PC-3 (cell line): ENCODE data around the gene EXOC2. TPM values are rescaled to one million over a fixed set of nuclear protein-coding genes. Genes with fewer than 3 reads are reported as not detected.

Source experiments
- ATAC-seq: fragments of 200-7000 bp; cut with Tn5 transposase; 2 replicates; pipeline ENCODE4 v1.9.1; 2020; ENCODE audit warnings: mild to moderate bottlenecking, moderate library complexity
- BruUV-seq: library from RNA; stranded (reverse); fragments of 400-500 nt; replicated peaks from 2 replicates; lab custom pipeline; 2021; lab: Mats Ljungman, UMichigan
- CTCF ChIA-PET: fragments of 300-600 bp; sonication (Branson Sonifier 250); formaldehyde crosslinking; loops from one replicate; lab custom pipeline; 2022; ENCODE audit warnings: antibody characterized with exemption; lab: Charles Lee
- POLR2A ChIA-PET: fragments of 300-600 bp; sonication (Branson Sonifier 250); formaldehyde crosslinking; loops from one replicate; lab custom pipeline; 2022; ENCODE audit warnings: antibody characterized with exemption; ENCODE audit not compliant: unreplicated experiment; lab: Charles Lee
- DNase-seq: peaks from one replicate; pipeline ENCODE4 v3.0.0-alpha.2; 2015
- H2AFZ ChIP-seq: fragments of 300-600 bp; sonication (generic); 2 replicates; pipeline ENCODE4 v1.6.0; 2016; ENCODE audit warnings: antibody characterized with exemption, low read length
- H3F3A ChIP-seq: fragments of 300-600 bp; sonication (generic); one replicate; pipeline ENCODE4 v1.6.0; 2017; ENCODE audit warnings: antibody characterized with exemption, low read length, control low read depth, mild to moderate bottlenecking; ENCODE audit not compliant: unreplicated experiment
- H3K27ac ChIP-seq: fragments of 300-600 bp; sonication (generic); 2 replicates; pipeline ENCODE4 v1.5.1; 2016; ENCODE audit warnings: mild to moderate bottlenecking, low read length
- H3K27me3 ChIP-seq: fragments of 300-600 bp; sonication (generic); 2 replicates; pipeline ENCODE4 v1.6.1; 2016; ENCODE audit warnings: low read length, mixed read lengths
- H3K36me3 ChIP-seq: fragments of 300-600 bp; sonication (generic); 2 replicates; pipeline ENCODE4 v1.6.1; 2016; ENCODE audit warnings: low read depth, mixed run types, low read length, mixed read lengths
- H3K4me1 ChIP-seq: fragments of 300-600 bp; sonication (generic); 2 replicates; pipeline ENCODE4 v1.5.1; 2016; ENCODE audit warnings: low read length; ENCODE audit not compliant: insufficient read depth
- H3K4me2 ChIP-seq: fragments of 300-600 bp; sonication (generic); 2 replicates; pipeline ENCODE4 v1.6.0; 2016; ENCODE audit warnings: low read length
- H3K4me3 ChIP-seq: fragments of 300-600 bp; sonication (generic); 2 replicates; pipeline ENCODE4 v1.5.1; 2016; ENCODE audit warnings: mild to moderate bottlenecking, low read length, mixed read lengths
- H3K79me2 ChIP-seq: fragments of 300-600 bp; sonication (generic); 2 replicates; pipeline ENCODE4 v1.6.1; 2017; ENCODE audit warnings: low read length, mixed read lengths
- H3K9ac ChIP-seq: fragments of 300-600 bp; sonication (generic); 2 replicates; pipeline ENCODE4 v1.6.0; 2016; ENCODE audit warnings: mild to moderate bottlenecking, low read length
- H3K9me2 ChIP-seq: fragments of 300-600 bp; sonication (generic); replicated peaks from 2 replicates; pipeline ENCODE4 v1.6.1; 2016; ENCODE audit warnings: mixed run types, low read length, mixed read lengths
- H3K9me3 ChIP-seq: fragments of 300-600 bp; sonication (generic); 2 replicates; pipeline ENCODE4 v1.6.1; 2016; ENCODE audit warnings: low read length, mixed read lengths
- H4K20me1 ChIP-seq: fragments of 300-600 bp; sonication (generic); 2 replicates; pipeline ENCODE4 v1.6.1; 2016; ENCODE audit warnings: low read length, mixed read lengths
- CTCF ChIP-seq: fragments of 300-600 bp; sonication (generic); conservative IDR thresholded peaks from 2 replicates; pipeline ENCODE4 v1.5.1; 2017; ENCODE audit warnings: antibody characterized with exemption, low read depth, mild to moderate bottlenecking, low read length
- EZH2 ChIP-seq: fragments of 300-600 bp; sonication (generic); IDR thresholded peaks from one replicate; pipeline ENCODE4 v1.6.1; 2017; ENCODE audit warnings: antibody characterized with exemption, mild to moderate bottlenecking, low read length; ENCODE audit not compliant: unreplicated experiment
- EZH2phosphoT487 ChIP-seq: fragments of 300-600 bp; sonication (generic); IDR thresholded peaks from 2 replicates; pipeline ENCODE4 v1.6.1; 2018; ENCODE audit warnings: mild to moderate bottlenecking, antibody characterized with exemption, low read length, borderline replicate concordance
- intact Hi-C: fragments of 100-400 bp; cut with micrococcal nuclease; formaldehyde crosslinking; loops from 2 replicates; pipeline ENCODE4 v1.9.0; 2023
- total RNA-seq: library from RNA; depleted of rRNA; stranded (reverse); fragments of >200 nt; gene quantifications from 2 replicates; pipeline ENCODE4 v1.2.3, GENCODE V29; 2014

EXOC2 gene
- total RNA-seq, 1 experiment from 2014 or later, result 27.7 TPM

DNA sequence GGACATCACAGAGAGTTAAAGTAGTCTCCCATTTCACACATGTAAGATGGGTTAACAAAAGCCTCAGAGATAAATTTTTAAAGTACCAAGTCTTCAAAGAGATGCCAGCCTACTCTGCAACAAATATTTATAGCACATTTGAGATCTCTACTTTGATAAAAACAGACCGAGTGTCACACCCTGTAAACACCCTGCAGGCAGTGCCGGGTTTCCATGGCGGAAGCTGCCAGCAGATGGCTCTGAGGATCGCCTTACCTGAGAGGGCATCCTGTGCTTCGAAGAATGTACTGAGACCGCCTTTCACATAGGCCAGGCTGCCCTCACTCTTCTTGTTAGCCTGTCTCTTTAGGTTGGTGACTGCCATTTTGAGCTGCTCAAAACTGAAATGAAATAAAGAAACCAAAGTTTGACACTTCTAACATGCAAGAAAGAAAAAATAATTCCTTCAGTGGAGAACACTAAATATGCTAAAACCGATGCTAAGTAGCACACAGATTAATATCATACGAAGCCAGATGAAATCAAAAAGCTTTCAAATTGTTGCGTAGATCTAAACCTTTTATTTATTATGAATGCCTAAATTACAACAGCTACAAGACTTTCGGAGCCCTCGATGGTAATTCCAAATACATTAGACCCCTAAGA is 75.4 kb downstream of the EXOC2 start:
- BruUV-seq, result no TSS peak

DNA sequence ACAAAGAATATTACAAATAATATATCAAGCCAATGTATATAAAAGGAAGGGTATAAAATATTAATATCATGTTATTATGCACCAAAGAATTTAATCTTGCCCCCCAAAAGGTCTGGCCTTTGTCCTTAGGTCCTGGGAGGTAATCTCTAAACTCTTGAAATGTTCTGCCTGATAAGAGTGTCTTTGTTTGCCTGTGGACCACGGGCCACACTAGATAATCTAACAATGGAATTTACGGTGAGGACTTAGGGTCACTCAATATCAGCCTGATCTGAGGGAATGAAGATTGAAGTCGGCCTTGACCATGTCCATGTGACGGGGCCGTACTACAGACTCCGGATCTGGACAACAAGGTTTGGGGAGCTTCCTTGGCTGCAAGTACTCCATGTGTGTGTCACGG is 79.0 kb downstream of the EXOC2 start:
- no peak overlapping the region for H3K27ac ChIP-seq
- H3K4me2 ChIP-seq, result no peak overlapping the region
- no peaks in the 10 kb centered on the region for H3F3A ChIP-seq
- intact Hi-C loops, result no loop called here
- ChIA-PET POLR2A (no interaction called here), CTCF (no interaction called here)
- no peaks in the 10 kb centered on the region for H3K79me2 ChIP-seq
- DNase-seq (no peak), ATAC-seq (no peak)
- no peak overlapping the region for H3K9ac ChIP-seq
- no TSS peak for BruUV-seq
- no peak overlapping the region for H3K4me3 ChIP-seq
- no peaks in the 10 kb centered on the region for H3K9me3 ChIP-seq
- TF ChIP-seq EZH2phosphoT487, result no peak
- TF ChIP-seq EZH2, result no peak
- TF ChIP-seq CTCF, result no peak
- peaks cover 10% of the 10 kb centered on the region for H3K36me3 ChIP-seq
- H3K4me1 ChIP-seq, result peaks cover 8% of the 10 kb centered on the region; the same call in 1 of the 2 replicates
- no peaks in the 10 kb centered on the region for H3K9me2 ChIP-seq
- H3K27me3 ChIP-seq, result no peaks in the 10 kb centered on the region
- no peaks in the 10 kb centered on the region for H4K20me1 ChIP-seq
- no peak overlapping the region for H2AFZ ChIP-seq

More for the DNA sequence above, 75.4 kb downstream of the EXOC2 start:
- ChIA-PET POLR2A (no interaction called here), CTCF (no interaction called here)
- intact Hi-C loops, result loop anchor here (5.0 kb wide), 2 partner anchors 70 to 85 kb away; no protein-coding TSS in a partner anchor
- H3K27me3 ChIP-seq, result no peaks in the 10 kb centered on the region
- no peaks in the 10 kb centered on the region for H3F3A ChIP-seq
- H4K20me1 ChIP-seq, result no peaks in the 10 kb centered on the region
- peak; percentile 69 for DNase-seq
- no peak overlapping the region for H3K9ac ChIP-seq
- peaks cover 4% of the 10 kb centered on the region; the same call in 1 of the 2 replicates for H3K36me3 ChIP-seq
- H3K27ac ChIP-seq, result no peak overlapping the region
- H3K9me2 ChIP-seq, result no peaks in the 10 kb centered on the region
- no peak overlapping the region for H3K4me2 ChIP-seq
- H3K4me1 ChIP-seq, result peaks cover 8% of the 10 kb centered on the region; the same call in 1 of the 2 replicates
- H3K79me2 ChIP-seq, result no peaks in the 10 kb centered on the region
- no peak overlapping the region for H2AFZ ChIP-seq
- no peak overlapping the region for H3K4me3 ChIP-seq
- ATAC-seq, result peak; percentile 98
- no peak for TF ChIP-seq EZH2
- TF ChIP-seq CTCF, result peak; percentile 73
- H3K9me3 ChIP-seq, result no peaks in the 10 kb centered on the region

DNA sequence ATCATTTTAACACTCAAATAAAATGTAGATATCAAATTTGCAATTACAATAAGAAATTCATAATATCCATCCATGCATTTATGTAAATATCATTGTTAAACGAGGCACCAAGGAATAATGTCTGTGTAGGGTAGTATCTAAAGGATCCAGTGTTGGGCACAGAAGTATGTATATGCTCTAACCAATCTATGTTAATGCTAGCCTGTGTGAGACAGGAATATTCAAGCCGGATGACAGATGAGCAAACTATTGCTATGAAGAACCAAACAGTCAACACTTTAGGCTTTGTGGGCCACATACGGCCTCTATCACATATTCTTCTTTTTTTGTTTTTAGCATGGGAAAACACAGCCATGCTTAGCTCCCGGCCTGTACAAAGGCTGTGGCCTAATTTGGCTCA is 81.0 kb downstream of the EXOC2 start:
- ATAC-seq, result no peak
- Histone ChIP-seq H3K27me3 (no peaks in the 10 kb centered on the region), H3K27ac (no peak overlapping the region), H3K4me2 (no peak overlapping the region), H3K36me3 (peaks cover 15% of the 10 kb centered on the region), H2AFZ (no peak overlapping the region), H3K4me3 (no peak overlapping the region), H3F3A (no peaks in the 10 kb centered on the region), H3K4me1 (no peaks in the 10 kb centered on the region), H4K20me1 (no peaks in the 10 kb centered on the region), H3K79me2 (no peaks in the 10 kb centered on the region), H3K9ac (no peak overlapping the region), H3K9me3 (no peaks in the 10 kb centered on the region), H3K9me2 (no peaks in the 10 kb centered on the region)
- BruUV-seq, result no TSS peak
- no peak for DNase-seq
- TF ChIP-seq CTCF, result no peak
- no peak for TF ChIP-seq EZH2phosphoT487
- TF ChIP-seq EZH2, result no peak
- intact Hi-C loops, result no loop called here
- CTCF ChIA-PET, result no interaction called here
- POLR2A ChIA-PET, result no interaction called here
